NOMO-1 (cell line): ENCODE data around the gene IFIT2.
"Not testable (repeated sequence)": the region's sequence is repeated elsewhere in the genome, so short reads cannot be mapped to it uniquely, and the experiment has no call there.

ENCODE experiments used
- DNase-seq, 2 experiments: peaks; one replicate each; lab custom pipeline; 2025; ENCODE audit not compliant: unreplicated experiment in 2 of 2; lab: John Stamatoyannopoulos, UW

Gene IFIT2

GRCh38 chr10:89278900-89279392 is 22.9 kb upstream of the IFIT2 start:
- no peak for DNase-seq

- DNase-seq, result no peak
These were observed 22.4 kb upstream of the IFIT2 start for GRCh38 chr10:89279421-89279869.

- DNase-seq, result no peak
These were observed 21.3 kb upstream of the IFIT2 start for GRCh38 chr10:89280508-89280907.

GRCh38 chr10:89281606-89282395 is 20.0 kb upstream of the IFIT2 start:
- no peak for DNase-seq

GRCh38 chr10:89283025-89283935 is 18.6 kb upstream of the IFIT2 start:
- peak; percentile 9 to 45 for DNase-seq

- no peak for DNase-seq
These were observed 17.8 kb upstream of the IFIT2 start for GRCh38 chr10:89283936-89284475.

- not testable (repeated sequence) for DNase-seq
These were observed 17.1 kb upstream of the IFIT2 start for GRCh38 chr10:89284711-89285110.

- DNase-seq, result not testable (repeated sequence)
These were observed 16.5 kb upstream of the IFIT2 start for GRCh38 chr10:89285303-89285702.

GRCh38 chr10:89294721-89295239 is 7.1 kb upstream of the IFIT2 start:
- no peak for DNase-seq

GRCh38 chr10:89295597-89295996 is 6.2 kb upstream of the IFIT2 start:
- peak in 1 of 2 experiments; percentile 63 for DNase-seq

GRCh38 chr10:89296220-89296648 is 5.6 kb upstream of the IFIT2 start:
- DNase-seq, result peak; percentile 35 to 83

GRCh38 chr10:89297356-89297755 is 4.5 kb upstream of the IFIT2 start:
- no peak for DNase-seq

GRCh38 chr10:89297791-89298190 is 4.1 kb upstream of the IFIT2 start:
- no peak for DNase-seq

GRCh38 chr10:89299031-89299430 is 2.8 kb upstream of the IFIT2 start:
- DNase-seq, result no peak

- DNase-seq, result peak; percentile 59 to 81
These were observed 614 bp upstream of the IFIT2 start for GRCh38 chr10:89301232-89301631.

GRCh38 chr10:89302625-89303024 is 779 bp downstream of the IFIT2 start:
- peak in 1 of 2 experiments; percentile 1 for DNase-seq

GRCh38 chr10:89303161-89303560 is 1.3 kb downstream of the IFIT2 start:
- DNase-seq, result no peak

- no peak for DNase-seq
These were observed 2.2 kb downstream of the IFIT2 start for GRCh38 chr10:89304026-89304425.

GRCh38 chr10:89304446-89304845 is 2.6 kb downstream of the IFIT2 start:
- DNase-seq, result no peak

- DNase-seq, result no peak
These were observed 3.1 kb downstream of the IFIT2 start for GRCh38 chr10:89304925-89305324.
